ENCODE data around the gene KCNJ15. TPM values are rescaled to one million over a fixed set of nuclear protein-coding genes. Genes with fewer than 3 reads are reported as not detected.

The KCNJ15 gene
- 0.25 TPM for polyA plus RNA-seq
- long read RNA-seq, donor 1: 0 reads
- long read RNA-seq, donor 2: 0 reads
- long read RNA-seq, donor 3: 0 reads
- long read RNA-seq, donor 4: 0 reads
- long read RNA-seq, donor 5: 0 reads
- long read RNA-seq, donor 6: 0 reads
- long read RNA-seq, donor 7: 0 reads
- long read RNA-seq, donor 8: 0 reads
- long read RNA-seq, donor 9: 0 reads
- long read RNA-seq, donor 10: 0 reads
- long read RNA-seq, donor 11: 0 reads

DNA sequence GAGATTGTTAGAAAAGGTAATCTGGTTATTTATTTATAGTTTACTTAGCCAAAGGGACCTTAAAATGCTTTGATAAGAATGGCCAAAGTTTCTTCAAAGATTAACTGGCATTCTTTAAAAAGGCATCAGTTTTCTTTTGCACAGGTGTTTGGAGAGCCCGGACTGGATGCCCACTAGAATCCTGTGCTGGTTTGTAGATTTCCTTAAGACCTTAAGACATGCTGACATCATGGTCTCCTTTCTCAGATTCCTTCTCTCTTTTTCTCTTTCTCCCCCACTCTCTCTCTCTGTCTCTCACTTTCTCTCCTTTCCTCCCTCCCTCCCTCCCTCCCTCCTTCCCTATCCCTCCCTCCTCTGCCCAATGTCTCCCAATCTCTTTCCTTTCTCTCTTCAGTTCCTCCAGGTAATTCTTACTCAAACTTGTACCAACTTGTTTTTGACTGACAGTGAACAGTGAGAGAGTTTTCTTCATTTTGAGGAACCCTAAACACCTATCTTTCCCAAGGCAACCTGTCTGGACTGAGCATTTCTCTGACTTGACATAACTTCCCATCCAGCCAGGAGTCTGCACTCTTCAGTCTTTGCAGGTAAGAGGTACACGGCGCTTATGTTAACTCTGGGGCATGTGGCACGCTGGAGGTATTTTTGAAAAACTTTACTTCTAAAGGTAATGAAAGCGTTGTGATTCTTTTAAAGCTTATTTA lies at the start of gene KCNJ15:
Gene KCNJ15, plus strand, starts transcription at position 393 of the 704 bp plus-strand sequence. CDS start 42,271 bp downstream, outside the sequence.
- peaks cover 24% of the 10 kb centered on the region for H3K27me3 ChIP-seq (ENCODE audit: control insufficient read depth, insufficient read depth, low read length)
- H3K4me3 ChIP-seq (ENCODE audit: low read length): no peak within 1 kb of the TSS
- 50% methylated on average over 1 of the region's 5 CpGs for WGBS (ENCODE audit: insufficient coverage, low lambda C conversion rate)
- H3K27ac ChIP-seq (ENCODE audit: low read length): no peak within 1 kb of the TSS
- H3K9me3 ChIP-seq (ENCODE audit: control insufficient read depth, low read depth, low read length): no peaks in the 10 kb centered on the region
- H3K4me1 ChIP-seq (ENCODE audit: control insufficient read depth, insufficient read depth, low read length): no peaks in the 10 kb centered on the region
- DNase-seq: no peak
- H3K36me3 ChIP-seq (ENCODE audit: control insufficient read depth, insufficient read depth, low read length): no peaks in the 10 kb centered on the region

DNA sequence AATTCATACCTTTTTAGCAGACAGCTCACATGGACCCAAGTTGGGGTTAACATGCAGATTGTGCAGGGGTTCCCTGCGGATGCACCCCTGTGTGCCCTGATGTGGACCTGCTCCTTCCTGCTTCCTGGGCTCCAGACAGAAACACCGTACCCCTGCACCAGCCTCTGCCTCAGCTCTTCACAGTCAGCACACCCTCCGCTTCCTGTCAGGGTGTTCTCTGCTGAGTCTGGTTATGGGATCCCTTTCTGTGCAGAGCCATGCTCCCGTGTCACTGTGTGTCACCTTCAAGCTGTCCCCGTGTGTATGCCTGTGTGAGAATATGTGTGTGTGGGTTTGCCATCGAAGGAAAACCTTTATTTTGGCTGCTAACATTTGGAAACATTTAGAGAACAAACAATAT lies 48.7 kb upstream of the KCNJ15 start:
- H3K4me1 ChIP-seq (ENCODE audit: control insufficient read depth, insufficient read depth, low read length): no peaks in the 10 kb centered on the region
- H3K9me3 ChIP-seq (ENCODE audit: control insufficient read depth, low read depth, low read length): no peaks in the 10 kb centered on the region
- no peak overlapping the region for H3K4me3 ChIP-seq (ENCODE audit: low read length)
- 40% methylated on average over 1 of the region's 6 CpGs for WGBS (ENCODE audit: insufficient coverage, low lambda C conversion rate)
- peaks cover 7% of the 10 kb centered on the region for H3K27me3 ChIP-seq (ENCODE audit: control insufficient read depth, insufficient read depth, low read length)
- no peak for DNase-seq
- H3K36me3 ChIP-seq (ENCODE audit: control insufficient read depth, insufficient read depth, low read length): no peaks in the 10 kb centered on the region
- no peak overlapping the region for H3K27ac ChIP-seq (ENCODE audit: low read length)

DNA sequence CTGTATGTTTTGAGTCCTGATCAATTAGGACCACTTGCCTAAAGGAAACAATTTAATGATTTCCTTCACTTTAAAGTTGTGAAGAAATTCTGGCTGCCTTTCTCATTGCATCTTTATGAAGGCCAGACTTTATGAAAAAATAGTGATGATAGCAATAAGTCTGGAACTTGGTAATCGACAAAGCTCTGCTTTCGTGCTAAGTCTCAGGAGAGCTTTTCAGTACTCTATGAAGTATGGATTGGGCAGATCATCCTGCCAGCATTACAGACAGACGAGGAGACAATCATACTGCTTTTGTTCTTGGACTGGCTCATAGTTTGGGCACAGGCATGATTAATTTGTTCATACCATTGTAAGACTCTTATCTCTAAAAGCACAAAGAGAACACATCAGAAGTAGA lies 45.5 kb upstream of the KCNJ15 start:
- Histone ChIP-seq H3K4me3 (ENCODE audit: low read length) (no peak overlapping the region), H3K27ac (ENCODE audit: low read length) (no peak overlapping the region), H3K36me3 (ENCODE audit: control insufficient read depth, insufficient read depth, low read length) (no peaks in the 10 kb centered on the region), H3K27me3 (ENCODE audit: control insufficient read depth, insufficient read depth, low read length) (peaks cover 9% of the 10 kb centered on the region), H3K9me3 (ENCODE audit: control insufficient read depth, low read depth, low read length) (no peaks in the 10 kb centered on the region), H3K4me1 (ENCODE audit: control insufficient read depth, insufficient read depth, low read length) (no peaks in the 10 kb centered on the region)
- WGBS (ENCODE audit: insufficient coverage, low lambda C conversion rate): no CpG with 5 or more reads among the region's 3 CpGs
- no peak for DNase-seq

DNA sequence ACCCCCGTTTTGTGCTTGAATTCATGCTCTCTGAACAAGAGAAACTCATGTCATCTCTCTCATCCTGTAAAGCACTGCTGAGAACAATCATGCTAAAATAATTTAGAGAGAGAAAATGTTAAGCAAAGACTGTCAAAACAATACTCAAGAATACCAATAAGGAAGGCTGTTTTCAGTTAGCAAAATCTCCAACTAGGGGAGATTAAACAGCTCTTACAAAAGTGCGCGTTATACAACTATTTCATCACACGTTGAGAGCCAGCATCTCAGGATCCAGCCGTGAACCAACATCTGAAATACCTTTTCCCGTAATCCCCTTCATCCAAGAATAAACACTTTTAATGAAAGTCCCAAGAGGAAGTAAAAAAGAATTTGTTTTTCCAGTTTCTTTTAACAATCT lies 44.1 kb upstream of the KCNJ15 start:
- Histone ChIP-seq H3K9me3 (ENCODE audit: control insufficient read depth, low read depth, low read length) (no peaks in the 10 kb centered on the region), H3K4me3 (ENCODE audit: low read length) (no peak overlapping the region), H3K4me1 (ENCODE audit: control insufficient read depth, insufficient read depth, low read length) (no peaks in the 10 kb centered on the region), H3K27me3 (ENCODE audit: control insufficient read depth, insufficient read depth, low read length) (peaks cover 9% of the 10 kb centered on the region), H3K36me3 (ENCODE audit: control insufficient read depth, insufficient read depth, low read length) (no peaks in the 10 kb centered on the region), H3K27ac (ENCODE audit: low read length) (no peak overlapping the region)
- 100% methylated on average over 1 of the region's 6 CpGs for WGBS (ENCODE audit: insufficient coverage, low lambda C conversion rate)
- DNase-seq: no peak

DNA sequence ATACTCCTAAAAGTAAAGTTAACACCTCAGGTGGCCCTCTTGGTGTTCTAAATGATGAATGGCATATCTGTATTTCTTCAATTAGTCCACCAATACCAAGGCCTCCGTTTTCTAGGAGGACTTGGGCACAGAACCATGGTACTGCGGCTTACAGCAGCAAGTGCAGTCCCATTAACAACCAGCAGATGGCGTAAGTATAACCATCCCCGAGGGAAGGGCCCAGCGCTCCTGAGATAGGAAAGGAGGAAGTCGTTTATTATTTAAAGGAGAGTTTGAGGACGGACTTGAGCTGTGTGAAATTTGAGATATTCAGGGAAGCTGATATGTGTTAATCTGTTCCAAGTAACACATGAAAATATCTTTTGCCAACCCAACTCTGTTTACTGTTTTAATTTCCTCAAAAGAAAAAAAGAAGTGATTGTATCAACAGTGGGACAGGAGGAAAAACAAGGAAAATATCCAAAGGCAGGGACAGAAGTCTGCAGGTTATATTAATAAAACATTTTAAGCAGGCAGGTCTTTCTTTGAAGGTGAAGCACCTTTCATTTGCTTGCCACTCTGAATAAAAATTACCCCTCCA lies 37.7 kb upstream of the KCNJ15 start:
- H3K27ac ChIP-seq (ENCODE audit: low read length): no peak overlapping the region
- H3K9me3 ChIP-seq (ENCODE audit: control insufficient read depth, low read depth, low read length): no peaks in the 10 kb centered on the region
- WGBS (ENCODE audit: insufficient coverage, low lambda C conversion rate): 0% methylated on average over 2 of the region's 7 CpGs
- no peaks in the 10 kb centered on the region for H3K4me1 ChIP-seq (ENCODE audit: control insufficient read depth, insufficient read depth, low read length)
- peak; percentile 40 to 56 for DNase-seq
- H3K27me3 ChIP-seq (ENCODE audit: control insufficient read depth, insufficient read depth, low read length): peaks cover 2% of the 10 kb centered on the region
- H3K4me3 ChIP-seq (ENCODE audit: low read length): no peak overlapping the region
- H3K36me3 ChIP-seq (ENCODE audit: control insufficient read depth, insufficient read depth, low read length): no peaks in the 10 kb centered on the region

DNA sequence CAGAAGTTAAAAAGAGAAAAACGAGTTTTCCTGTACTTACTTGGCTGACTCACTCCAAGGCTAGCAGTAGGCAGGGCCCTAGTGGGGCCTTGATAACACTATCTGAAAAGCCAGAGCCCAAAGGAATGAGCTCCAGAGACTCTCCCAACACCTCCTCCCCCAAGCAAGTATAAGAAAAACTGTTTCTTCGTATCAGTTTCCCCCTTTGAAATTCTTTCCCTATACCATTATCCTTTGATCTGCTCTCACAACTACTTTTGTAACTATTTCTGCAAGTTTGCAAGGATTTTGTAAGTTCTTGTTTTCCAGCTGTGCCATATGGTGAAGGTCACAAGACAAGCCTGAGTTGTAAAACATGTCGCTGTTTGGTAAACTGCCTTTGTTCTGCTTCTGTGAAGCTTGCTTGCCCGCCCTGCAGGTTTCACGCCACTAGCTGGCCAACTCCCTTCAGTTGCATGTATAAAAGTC lies 36.5 kb upstream of the KCNJ15 start:
- no peaks in the 10 kb centered on the region for H3K27me3 ChIP-seq (ENCODE audit: control insufficient read depth, insufficient read depth, low read length)
- no peaks in the 10 kb centered on the region for H3K9me3 ChIP-seq (ENCODE audit: control insufficient read depth, low read depth, low read length)
- DNase-seq: no peak
- 100% methylated on average over 1 of the region's 5 CpGs for WGBS (ENCODE audit: insufficient coverage, low lambda C conversion rate)
- no peaks in the 10 kb centered on the region for H3K36me3 ChIP-seq (ENCODE audit: control insufficient read depth, insufficient read depth, low read length)
- H3K27ac ChIP-seq (ENCODE audit: low read length): no peak overlapping the region
- H3K4me1 ChIP-seq (ENCODE audit: control insufficient read depth, insufficient read depth, low read length): no peaks in the 10 kb centered on the region
- no peak overlapping the region for H3K4me3 ChIP-seq (ENCODE audit: low read length)

DNA sequence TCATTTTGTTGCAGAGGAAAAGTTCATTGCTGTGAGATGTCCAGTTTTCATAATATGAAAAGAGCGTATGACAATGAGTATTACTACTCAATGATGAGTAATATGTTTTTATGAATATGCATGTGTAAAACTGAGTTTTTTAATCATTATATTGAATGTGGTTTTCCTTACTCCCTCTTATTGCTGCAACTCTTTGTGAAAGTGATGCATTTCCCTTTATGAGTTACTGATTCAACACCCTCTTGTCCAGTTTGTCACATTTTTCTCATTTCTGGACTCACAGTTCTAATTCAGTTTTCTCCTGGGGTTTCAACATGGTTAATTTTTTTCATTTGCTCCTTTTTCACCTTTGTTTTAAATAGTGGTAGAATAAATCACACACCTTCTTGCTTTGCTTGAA lies 35.2 kb upstream of the KCNJ15 start:
- WGBS (ENCODE audit: insufficient coverage, low lambda C conversion rate): no CpG with 5 or more reads among the region's 1 CpG
- no peaks in the 10 kb centered on the region for H3K27me3 ChIP-seq (ENCODE audit: control insufficient read depth, insufficient read depth, low read length)
- H3K4me3 ChIP-seq (ENCODE audit: low read length): no peak overlapping the region
- H3K4me1 ChIP-seq (ENCODE audit: control insufficient read depth, insufficient read depth, low read length): no peaks in the 10 kb centered on the region
- no peaks in the 10 kb centered on the region for H3K36me3 ChIP-seq (ENCODE audit: control insufficient read depth, insufficient read depth, low read length)
- H3K27ac ChIP-seq (ENCODE audit: low read length): no peak overlapping the region
- no peaks in the 10 kb centered on the region for H3K9me3 ChIP-seq (ENCODE audit: control insufficient read depth, low read depth, low read length)
- DNase-seq: no peak

DNA sequence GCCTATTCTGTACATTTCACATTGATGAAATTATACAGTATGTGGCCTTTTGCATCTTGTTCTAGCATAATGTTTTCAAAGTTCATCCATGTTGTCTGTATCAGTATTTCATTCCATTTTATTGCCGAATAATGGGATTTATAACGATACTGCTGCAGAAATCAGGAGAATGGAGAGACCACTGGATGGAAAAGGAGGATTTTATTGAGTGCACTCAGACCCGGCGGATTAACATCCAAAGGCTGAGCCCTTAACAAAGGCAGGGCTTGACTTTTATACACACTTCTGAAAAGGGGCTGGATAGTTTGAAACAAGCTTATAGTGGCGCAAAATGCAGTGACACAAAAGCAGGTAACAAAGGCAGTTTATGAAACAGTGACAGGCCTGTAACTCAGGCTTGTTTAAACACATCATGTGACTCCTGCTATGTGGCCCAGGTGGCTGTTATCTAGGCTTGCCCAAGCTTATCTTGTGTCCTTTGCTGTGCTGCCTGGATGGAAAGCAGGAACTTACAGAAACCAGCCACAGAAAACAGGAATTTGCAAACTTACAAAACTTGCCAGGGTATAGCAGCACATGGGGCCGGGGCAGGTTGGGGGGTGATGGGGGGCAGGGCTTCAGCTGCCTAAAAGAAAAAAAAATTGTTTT lies 32.8 kb upstream of the KCNJ15 start:
- H3K4me1 ChIP-seq (ENCODE audit: control insufficient read depth, insufficient read depth, low read length): no peaks in the 10 kb centered on the region
- no peak for DNase-seq
- peaks cover 2% of the 10 kb centered on the region for H3K9me3 ChIP-seq (ENCODE audit: control insufficient read depth, low read depth, low read length)
- WGBS (ENCODE audit: insufficient coverage, low lambda C conversion rate): 100% methylated on average over 1 of the region's 6 CpGs
- H3K36me3 ChIP-seq (ENCODE audit: control insufficient read depth, insufficient read depth, low read length): no peaks in the 10 kb centered on the region
- no peak overlapping the region for H3K4me3 ChIP-seq (ENCODE audit: low read length)
- H3K27ac ChIP-seq (ENCODE audit: low read length): no peak overlapping the region
- no peaks in the 10 kb centered on the region for H3K27me3 ChIP-seq (ENCODE audit: control insufficient read depth, insufficient read depth, low read length)

DNA sequence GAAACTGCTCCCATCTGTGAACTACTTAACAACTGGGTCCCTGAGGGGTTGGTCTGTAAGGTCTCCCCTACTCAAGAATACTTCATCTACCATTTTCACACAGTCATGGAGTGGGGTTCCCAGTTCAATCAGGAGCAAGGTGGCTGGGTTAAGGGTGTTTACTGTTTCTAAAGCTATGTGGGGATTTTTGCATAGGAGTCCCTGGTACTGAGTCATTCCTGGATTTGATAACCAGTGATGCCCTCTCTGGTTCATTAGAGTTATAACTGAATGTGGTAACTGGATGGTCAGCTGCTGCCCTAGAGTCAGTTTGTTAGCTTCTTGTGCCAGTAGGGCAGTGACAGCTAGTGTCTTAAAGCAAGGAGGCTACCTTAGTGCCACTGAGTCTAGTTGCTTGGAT lies 29.4 kb upstream of the KCNJ15 start:
- Histone ChIP-seq H3K27me3 (ENCODE audit: control insufficient read depth, insufficient read depth, low read length) (no peaks in the 10 kb centered on the region), H3K27ac (ENCODE audit: low read length) (no peak overlapping the region), H3K4me1 (ENCODE audit: control insufficient read depth, insufficient read depth, low read length) (no peaks in the 10 kb centered on the region), H3K36me3 (ENCODE audit: control insufficient read depth, insufficient read depth, low read length) (no peaks in the 10 kb centered on the region), H3K9me3 (ENCODE audit: control insufficient read depth, low read depth, low read length) (peaks cover 4% of the 10 kb centered on the region), H3K4me3 (ENCODE audit: low read length) (no peak overlapping the region)
- no peak for DNase-seq

DNA sequence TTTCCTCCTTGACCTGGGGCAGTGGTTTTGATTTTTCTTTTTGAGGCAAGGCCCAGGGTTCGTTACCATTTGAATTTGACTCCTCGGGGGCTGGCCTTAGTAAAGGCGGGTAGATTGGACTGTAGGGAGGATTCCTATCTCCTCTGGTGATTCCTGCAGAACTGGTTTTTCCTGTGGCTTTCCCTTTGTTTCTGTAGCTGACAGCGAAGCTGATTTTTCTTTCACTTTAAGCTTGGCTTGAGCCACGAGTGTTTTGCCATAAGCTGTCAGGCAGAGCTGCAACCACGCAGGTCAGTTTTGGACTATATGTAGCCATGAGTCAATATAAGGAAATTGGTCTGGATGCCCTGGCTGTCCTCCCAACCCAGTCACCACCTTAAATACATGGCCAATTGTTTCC lies 28.7 kb upstream of the KCNJ15 start:
- WGBS (ENCODE audit: insufficient coverage, low lambda C conversion rate): no CpG with 5 or more reads among the region's 6 CpGs
- Histone ChIP-seq H3K9me3 (ENCODE audit: control insufficient read depth, low read depth, low read length) (peaks cover 4% of the 10 kb centered on the region), H3K4me1 (ENCODE audit: control insufficient read depth, insufficient read depth, low read length) (no peaks in the 10 kb centered on the region), H3K4me3 (ENCODE audit: low read length) (no peak overlapping the region), H3K27ac (ENCODE audit: low read length) (no peak overlapping the region), H3K27me3 (ENCODE audit: control insufficient read depth, insufficient read depth, low read length) (no peaks in the 10 kb centered on the region), H3K36me3 (ENCODE audit: control insufficient read depth, insufficient read depth, low read length) (no peaks in the 10 kb centered on the region)
- DNase-seq: no peak

Measured in large intestine (tissue), 12 donors.